Caco-2 (cell line): ENCODE results near the gene IGSF8. TPM values are rescaled to one million over a fixed set of nuclear protein-coding genes. Genes with fewer than 3 reads are reported as not detected.

ENCODE experiments used
- BruUV-seq: library from RNA; stranded (reverse); fragments of 400-500 nt; replicated peaks from 2 replicates; lab custom pipeline; 2021; lab: Mats Ljungman, UMichigan
- CTCF ChIA-PET: fragments of 300-600 bp; sonication (Branson Sonifier 250); formaldehyde crosslinking; loops from one replicate; lab custom pipeline; 2022; ENCODE audit warnings: antibody characterized with exemption; lab: Charles Lee
- POLR2A ChIA-PET: fragments of 300-600 bp; sonication (Branson Sonifier 250); formaldehyde crosslinking; loops from one replicate; lab custom pipeline; 2022; ENCODE audit warnings: antibody characterized with exemption; lab: Charles Lee
- DNase-seq, 2 experiments: peaks; one replicate each; pipeline versions ENCODE4 v3.0.0 to v3.0.0-alpha.2; 2020 to 2022
- H3K27me3 ChIP-seq: replicated peaks from 2 replicates; pipeline ENCODE4 v1.6.0; 2011; ENCODE audit warnings: low read length; ENCODE audit not compliant: control insufficient read depth, insufficient read depth
- H3K36me3 ChIP-seq: 2 replicates; pipeline ENCODE4 v1.5.1; 2011; ENCODE audit warnings: low read length; ENCODE audit not compliant: control insufficient read depth, insufficient read depth
- H3K4me1 ChIP-seq: fragments of 250-450 bp; sonication (Bioruptor Pico); 2 replicates; pipeline ENCODE4 v1.5.1; 2020; ENCODE audit warnings: mild to moderate bottlenecking
- H3K4me3 ChIP-seq: 2 replicates; pipeline ENCODE4 v1.5.1; 2011; ENCODE audit warnings: low read depth, mild to moderate bottlenecking, control low read depth, low read length
- H3K9me3 ChIP-seq: fragments of 250-450 bp; sonication (Bioruptor Pico); 2 replicates; pipeline ENCODE4 v1.5.1; 2020; ENCODE audit warnings: mild to moderate bottlenecking, moderate library complexity
- H3K27ac Mint-ChIP-seq: one replicate; pipeline ENCODE4 v1.8.0; 2022; ENCODE audit warnings: mixed read lengths; ENCODE audit not compliant: unreplicated experiment
- H3K27me3 Mint-ChIP-seq: one replicate; pipeline ENCODE4 v1.8.0; 2022; ENCODE audit warnings: mixed read lengths; ENCODE audit not compliant: insufficient read depth, unreplicated experiment
- H3K36me3 Mint-ChIP-seq: one replicate; pipeline ENCODE4 v1.8.0; 2022; ENCODE audit warnings: mild to moderate bottlenecking, mixed read lengths; ENCODE audit not compliant: insufficient read depth, unreplicated experiment
- H3K4me1 Mint-ChIP-seq: one replicate; pipeline ENCODE4 v1.8.0; 2022; ENCODE audit warnings: low read depth, mixed read lengths; ENCODE audit not compliant: unreplicated experiment
- H3K4me3 Mint-ChIP-seq: one replicate; pipeline ENCODE4 v1.8.0; 2022; ENCODE audit warnings: mild to moderate bottlenecking, moderate library complexity, mixed read lengths; ENCODE audit not compliant: unreplicated experiment
- H3K9me3 Mint-ChIP-seq: one replicate; pipeline ENCODE4 v1.8.0; 2022; ENCODE audit warnings: mixed read lengths; ENCODE audit not compliant: unreplicated experiment
- intact Hi-C: fragments of 100-400 bp; cut with micrococcal nuclease; formaldehyde crosslinking; loops from one replicate; pipeline ENCODE4 v1.10.0; 2022; ENCODE audit not compliant: unreplicated experiment
- total RNA-seq: library from RNA; stranded (reverse); gene quantifications from 2 replicates; pipeline ENCODE4 v1.2.3, GENCODE V29; 2022
- TF ChIP-seq, protein P1 (sequence below), 2 experiments: fragments of 200-600 bp in 1 of 2; IDR thresholded peaks; 1 replicate in 1 of 2; 2 replicates in 1 of 2; pipeline versions ENCODE4 v1.5.1 to v1.8.0; 2011 to 2022; ENCODE audit warnings: antibody characterized with exemption in 1 of 2, control low read depth in 1 of 2, inconsistent platforms in 1 of 2, low read depth in 1 of 2, low read length in 1 of 2, mild to moderate bottlenecking in 1 of 2, moderate library complexity in 1 of 2; ENCODE audit not compliant: insufficient read depth in 1 of 2, severe bottlenecking in 1 of 2, unreplicated experiment in 1 of 2

Gene IGSF8
- total RNA-seq, 1 experiment from 2014 or later = 15.4 TPM

DNA sequence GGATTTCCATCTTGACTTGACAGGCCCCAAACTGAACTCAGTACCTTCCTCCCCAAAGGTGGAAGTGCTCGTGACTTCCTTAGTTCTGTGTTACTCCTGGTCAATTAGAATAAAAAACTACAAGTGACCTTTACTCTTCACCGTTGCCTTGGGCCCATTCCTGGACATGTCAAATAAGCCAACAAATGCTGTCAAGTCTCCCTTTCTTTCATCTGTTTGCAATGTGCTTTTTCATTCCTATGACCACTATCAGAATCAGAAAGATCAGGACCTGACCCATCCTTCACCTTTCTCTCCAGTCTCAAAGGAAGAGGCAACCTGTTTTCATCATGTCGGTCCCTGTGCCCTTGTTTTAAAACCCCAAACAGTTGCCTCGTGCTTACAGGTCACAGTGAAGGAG lies 23.6 kb downstream of the IGSF8 start:
- Histone ChIP-seq H3K27me3 (no peaks in the 10 kb centered on the region), H3K36me3 (no peaks in the 10 kb centered on the region), H3K9me3 (no peaks in the 10 kb centered on the region), H3K4me1 (peaks cover under 1% of the 10 kb centered on the region; the same call in 1 of the 2 replicates), H3K4me3 (no peak overlapping the region)
- no TSS peak for BruUV-seq
- TF ChIP-seq, protein P1, sequence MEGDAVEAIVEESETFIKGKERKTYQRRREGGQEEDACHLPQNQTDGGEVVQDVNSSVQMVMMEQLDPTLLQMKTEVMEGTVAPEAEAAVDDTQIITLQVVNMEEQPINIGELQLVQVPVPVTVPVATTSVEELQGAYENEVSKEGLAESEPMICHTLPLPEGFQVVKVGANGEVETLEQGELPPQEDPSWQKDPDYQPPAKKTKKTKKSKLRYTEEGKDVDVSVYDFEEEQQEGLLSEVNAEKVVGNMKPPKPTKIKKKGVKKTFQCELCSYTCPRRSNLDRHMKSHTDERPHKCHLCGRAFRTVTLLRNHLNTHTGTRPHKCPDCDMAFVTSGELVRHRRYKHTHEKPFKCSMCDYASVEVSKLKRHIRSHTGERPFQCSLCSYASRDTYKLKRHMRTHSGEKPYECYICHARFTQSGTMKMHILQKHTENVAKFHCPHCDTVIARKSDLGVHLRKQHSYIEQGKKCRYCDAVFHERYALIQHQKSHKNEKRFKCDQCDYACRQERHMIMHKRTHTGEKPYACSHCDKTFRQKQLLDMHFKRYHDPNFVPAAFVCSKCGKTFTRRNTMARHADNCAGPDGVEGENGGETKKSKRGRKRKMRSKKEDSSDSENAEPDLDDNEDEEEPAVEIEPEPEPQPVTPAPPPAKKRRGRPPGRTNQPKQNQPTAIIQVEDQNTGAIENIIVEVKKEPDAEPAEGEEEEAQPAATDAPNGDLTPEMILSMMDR (IDR thresholded peaks at IDR 0.05; ENCODE audit: insufficient read depth in 1 of 2, low read depth in 1 of 2, low read length in 1 of 2, severe bottlenecking in 1 of 2, unreplicated experiment in 1 of 2) = no peak
- Mint-ChIP-seq H3K27me3 (peaks cover 15% of the 10 kb centered on the region), H3K4me3 (no peak overlapping the region), H3K4me1 (no peaks in the 10 kb centered on the region), H3K9me3 (no peaks in the 10 kb centered on the region), H3K27ac (no peak overlapping the region), H3K36me3 (peaks cover 4% of the 10 kb centered on the region)
- POLR2A ChIA-PET = interaction anchor here (0.5 kb wide), 1 partner anchor 174 kb away, joined by 7 read pairs; no protein-coding TSS in a partner anchor
- no peak for DNase-seq
- CTCF ChIA-PET = no interaction called here
- intact Hi-C loops = loop anchor here (5.0 kb wide), 1 partner anchor 43 kb away; the partner anchor contains the start of gene PIGM

DNA sequence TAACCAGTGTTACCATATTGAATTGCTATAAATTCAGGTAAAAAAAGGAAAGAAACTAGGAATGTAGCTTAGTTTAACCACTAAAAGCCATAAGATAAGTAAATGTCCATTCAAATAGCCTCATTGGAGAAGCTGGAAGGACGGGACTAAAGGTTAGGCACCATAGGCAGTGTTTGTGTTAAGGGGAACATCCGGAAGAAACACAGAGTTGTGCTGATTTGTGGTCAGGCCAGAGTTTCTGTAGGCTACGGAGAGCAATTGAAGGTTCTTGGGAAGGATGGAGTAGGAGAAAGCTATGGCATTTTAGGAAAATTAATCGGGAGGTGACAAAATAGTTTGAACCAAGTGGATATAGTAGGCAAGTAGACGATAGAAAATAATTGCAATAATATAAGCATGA lies 27.1 kb downstream of the IGSF8 start:
- Histone ChIP-seq H3K4me1 (peaks cover 4% of the 10 kb centered on the region; the same call in 1 of the 2 replicates), H3K9me3 (no peaks in the 10 kb centered on the region), H3K36me3 (no peaks in the 10 kb centered on the region), H3K4me3 (no peak overlapping the region), H3K27me3 (no peaks in the 10 kb centered on the region)
- no TSS peak for BruUV-seq
- TF ChIP-seq, protein P1 (IDR thresholded peaks at IDR 0.05; ENCODE audit: insufficient read depth in 1 of 2, low read depth in 1 of 2, low read length in 1 of 2, severe bottlenecking in 1 of 2, unreplicated experiment in 1 of 2) = no peak
- Mint-ChIP-seq H3K9me3 (no peaks in the 10 kb centered on the region), H3K4me3 (no peak overlapping the region), H3K4me1 (no peaks in the 10 kb centered on the region), H3K36me3 (peaks cover 9% of the 10 kb centered on the region), H3K27ac (no peak overlapping the region), H3K27me3 (peaks cover 15% of the 10 kb centered on the region)
- intact Hi-C loops = loop anchor here (2.0 kb wide), 1 partner anchor 24 kb away; no protein-coding TSS in a partner anchor
- no peak for DNase-seq
- ChIA-PET CTCF (interaction anchor here (1.3 kb wide), 1 partner anchor 25 kb away, joined by 4 read pairs; no protein-coding TSS in a partner anchor), POLR2A (no interaction called here)

DNA sequence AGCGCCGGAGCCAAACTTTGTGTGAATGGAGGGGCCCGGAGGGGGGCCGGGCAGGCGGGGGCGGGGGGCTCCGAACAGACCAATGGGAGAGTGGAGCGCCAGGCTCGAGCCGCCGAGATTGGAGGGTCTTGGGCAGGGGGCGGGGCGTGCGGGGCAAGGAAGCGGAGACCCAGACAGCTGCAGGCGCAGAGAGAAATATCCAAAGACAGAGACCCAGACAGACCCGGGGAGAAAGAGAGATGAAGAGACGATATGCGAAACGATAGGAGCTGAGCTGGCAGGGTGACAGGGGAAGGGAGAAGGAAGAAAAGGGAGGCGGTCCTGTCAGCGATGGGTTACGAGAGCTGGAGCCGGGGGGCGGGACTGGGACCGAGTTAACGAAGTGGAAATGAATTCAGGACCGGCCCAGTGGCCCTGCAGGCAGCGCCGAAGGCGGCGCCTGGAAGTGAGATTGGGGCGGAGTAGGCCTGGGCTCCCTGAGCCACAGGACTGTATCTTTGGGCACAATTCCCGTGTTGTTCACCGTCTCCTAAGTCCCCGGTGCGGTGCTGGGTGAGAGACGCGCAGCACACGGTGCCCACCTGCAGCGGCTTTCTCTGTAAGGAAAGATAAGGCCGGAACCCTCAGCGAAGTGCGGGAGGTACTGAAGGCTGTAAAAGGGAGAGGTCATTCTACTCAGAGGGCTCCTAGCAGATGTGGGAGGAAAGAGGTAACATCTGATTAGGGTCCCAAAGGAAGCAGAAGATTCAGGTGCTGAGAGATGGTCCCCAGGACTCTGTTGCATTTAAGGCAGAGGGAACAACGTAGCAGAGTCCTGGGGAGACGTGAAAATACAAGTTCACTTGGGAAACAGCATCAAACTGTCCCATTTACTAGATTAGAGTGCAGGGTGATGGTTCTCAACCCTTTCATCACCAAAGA lies 27.9 kb downstream of the IGSF8 start:
- Histone ChIP-seq H3K9me3 (no peaks in the 10 kb centered on the region), H3K4me3 (peak overlapping the region; percentile 57), H3K27me3 (no peaks in the 10 kb centered on the region), H3K36me3 (no peaks in the 10 kb centered on the region), H3K4me1 (peaks cover 4% of the 10 kb centered on the region; the same call in 1 of the 2 replicates)
- Mint-ChIP-seq H3K27me3 (peaks cover 15% of the 10 kb centered on the region), H3K9me3 (no peaks in the 10 kb centered on the region), H3K36me3 (peaks cover 9% of the 10 kb centered on the region), H3K4me1 (no peaks in the 10 kb centered on the region), H3K4me3 (peak overlapping the region; percentile 92), H3K27ac (no peak overlapping the region)
- TF ChIP-seq, protein P1 (IDR thresholded peaks at IDR 0.05; ENCODE audit: insufficient read depth in 1 of 2, low read depth in 1 of 2, low read length in 1 of 2, severe bottlenecking in 1 of 2, unreplicated experiment in 1 of 2) = no peak
- BruUV-seq = no TSS peak
- ChIA-PET POLR2A (no interaction called here), CTCF (interaction anchor here (0.7 to 1.3 kb wide), 3 partner anchors 8 to 24 kb away, joined by 3 to 4 read pairs (median 4); no protein-coding TSS in a partner anchor)
- peak; percentile 82 to 86 for DNase-seq
- intact Hi-C loops = loop anchor here (1.0 to 2.0 kb wide), 2 partner anchors 9 to 24 kb away; no protein-coding TSS in a partner anchor
